ENCODE measurements around the gene TICRR.

DNA sequence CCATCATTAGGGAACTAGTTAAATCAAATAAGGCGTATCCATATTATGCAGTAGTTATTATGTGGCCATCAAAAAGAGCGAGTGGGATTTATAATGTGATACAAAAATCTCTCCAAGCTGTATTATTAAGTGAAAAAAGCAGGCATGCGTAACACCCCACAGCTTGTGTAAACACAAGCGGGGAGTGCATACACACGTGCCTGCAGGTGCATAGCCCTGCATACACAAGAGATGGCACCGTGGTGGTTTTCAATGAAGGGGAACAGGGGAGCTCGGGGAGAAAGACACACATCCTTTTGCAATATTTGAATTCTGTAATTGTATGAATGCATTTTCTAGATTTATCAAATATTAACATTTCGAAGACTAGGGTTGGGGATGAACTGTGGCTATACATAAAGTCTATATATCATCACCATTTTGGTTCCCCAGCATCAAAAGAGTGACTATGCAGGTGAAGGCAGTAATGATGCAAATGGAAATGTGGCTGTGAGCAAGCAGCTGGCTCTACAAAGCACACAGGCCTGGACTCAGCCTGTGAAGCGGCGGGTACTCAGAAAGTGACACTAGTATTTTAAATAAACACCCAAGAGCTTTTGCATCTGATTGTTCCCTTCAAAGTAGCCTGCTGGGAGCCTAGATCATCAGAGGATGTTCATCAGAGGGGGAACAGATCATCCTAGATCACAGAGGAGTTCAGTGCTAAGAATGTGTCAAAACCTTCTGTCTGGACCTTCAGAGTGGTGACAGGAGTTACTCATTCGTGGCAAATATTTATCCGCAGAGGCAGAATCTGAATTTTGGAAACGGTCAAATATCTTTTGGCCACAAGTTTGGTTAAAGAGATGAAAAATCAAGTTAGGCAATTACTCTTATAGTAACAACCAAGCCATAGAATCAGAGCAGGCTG is 89.4 kb downstream of the TICRR start:
- TF ChIP-seq, protein P1, sequence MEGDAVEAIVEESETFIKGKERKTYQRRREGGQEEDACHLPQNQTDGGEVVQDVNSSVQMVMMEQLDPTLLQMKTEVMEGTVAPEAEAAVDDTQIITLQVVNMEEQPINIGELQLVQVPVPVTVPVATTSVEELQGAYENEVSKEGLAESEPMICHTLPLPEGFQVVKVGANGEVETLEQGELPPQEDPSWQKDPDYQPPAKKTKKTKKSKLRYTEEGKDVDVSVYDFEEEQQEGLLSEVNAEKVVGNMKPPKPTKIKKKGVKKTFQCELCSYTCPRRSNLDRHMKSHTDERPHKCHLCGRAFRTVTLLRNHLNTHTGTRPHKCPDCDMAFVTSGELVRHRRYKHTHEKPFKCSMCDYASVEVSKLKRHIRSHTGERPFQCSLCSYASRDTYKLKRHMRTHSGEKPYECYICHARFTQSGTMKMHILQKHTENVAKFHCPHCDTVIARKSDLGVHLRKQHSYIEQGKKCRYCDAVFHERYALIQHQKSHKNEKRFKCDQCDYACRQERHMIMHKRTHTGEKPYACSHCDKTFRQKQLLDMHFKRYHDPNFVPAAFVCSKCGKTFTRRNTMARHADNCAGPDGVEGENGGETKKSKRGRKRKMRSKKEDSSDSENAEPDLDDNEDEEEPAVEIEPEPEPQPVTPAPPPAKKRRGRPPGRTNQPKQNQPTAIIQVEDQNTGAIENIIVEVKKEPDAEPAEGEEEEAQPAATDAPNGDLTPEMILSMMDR (IDR thresholded peaks at IDR 0.05): no peak
- TF ChIP-seq EP300 (IDR thresholded peaks at IDR 0.05) (no peak), POLR2AphosphoS5 (IDR thresholded peaks at IDR 0.05) (no peak)

Measured in upper lobe of left lung (tissue), 4 donors.